Skeletal muscle cell (primary cell): ENCODE results near the gene RREB1.

Experiments used
- DNase-seq: peaks from one replicate; pipeline ENCODE4 v3.0.0-alpha.2; 2010; ENCODE audit warnings: low read depth
- H3K4me3 ChIP-seq: 2 replicates; pipeline ENCODE4 v1.5.1; 2011; ENCODE audit warnings: low read depth, mild to moderate bottlenecking, control low read depth, low read length, moderate library complexity

Gene RREB1

GRCh38 chr6:7121700-7122241, 14.0 kb downstream of the RREB1 start:
- no peak for DNase-seq

GRCh38 chr6:7122684-7123083, 14.9 kb downstream of the RREB1 start:
- no peak overlapping the region for H3K4me3 ChIP-seq
- DNase-seq: no peak

More at GRCh38 chr6:7121700-7122241, 14.0 kb downstream of the RREB1 start:
- H3K4me3 ChIP-seq: no peak overlapping the region

GRCh38 chr6:7124114-7124513, 16.4 kb downstream of the RREB1 start:
- no peak for DNase-seq
- no peak overlapping the region for H3K4me3 ChIP-seq

- no peak overlapping the region for H3K4me3 ChIP-seq
- no peak for DNase-seq
Observed at GRCh38 chr6:7124636-7125035, 16.9 kb downstream of the RREB1 start.

- no peak for DNase-seq
- H3K4me3 ChIP-seq: no peak overlapping the region
Observed at GRCh38 chr6:7125290-7125689, 17.5 kb downstream of the RREB1 start.

- no peak for DNase-seq
- no peak overlapping the region for H3K4me3 ChIP-seq
Observed at GRCh38 chr6:7126754-7127153, 19.0 kb downstream of the RREB1 start.

- DNase-seq: no peak
- no peak overlapping the region for H3K4me3 ChIP-seq
Observed at GRCh38 chr6:7127680-7128079, 19.9 kb downstream of the RREB1 start.

GRCh38 chr6:7129360-7129759, 21.6 kb downstream of the RREB1 start:
- no peak overlapping the region for H3K4me3 ChIP-seq
- no peak for DNase-seq

- DNase-seq: no peak
- no peak overlapping the region for H3K4me3 ChIP-seq
Observed at GRCh38 chr6:7129784-7130569, 22.2 kb downstream of the RREB1 start.

- H3K4me3 ChIP-seq: no peak overlapping the region
- no peak for DNase-seq
Observed at GRCh38 chr6:7131390-7131789, 23.6 kb downstream of the RREB1 start.

GRCh38 chr6:7132398-7133035, 24.8 kb downstream of the RREB1 start:
- DNase-seq: no peak

GRCh38 chr6:7134999-7135745, 27.4 kb downstream of the RREB1 start:
- no peak for DNase-seq
- no peak overlapping the region for H3K4me3 ChIP-seq

More at GRCh38 chr6:7132398-7133035, 24.8 kb downstream of the RREB1 start:
- H3K4me3 ChIP-seq: no peak overlapping the region

- no peak overlapping the region for H3K4me3 ChIP-seq
- no peak for DNase-seq
Observed at GRCh38 chr6:7135755-7136154, 28.0 kb downstream of the RREB1 start.

GRCh38 chr6:7136859-7137334, 29.1 kb downstream of the RREB1 start:
- H3K4me3 ChIP-seq: no peak overlapping the region
- no peak for DNase-seq

GRCh38 chr6:7137335-7138045, 29.7 kb downstream of the RREB1 start:
- no peak for DNase-seq
- H3K4me3 ChIP-seq: peak overlapping the region; percentile 14

- DNase-seq: no peak
- no peak overlapping the region for H3K4me3 ChIP-seq
Observed at GRCh38 chr6:7138046-7138531, 30.3 kb downstream of the RREB1 start.

GRCh38 chr6:7138921-7139358, 31.2 kb downstream of the RREB1 start:
- no peak overlapping the region for H3K4me3 ChIP-seq
- DNase-seq: no peak

- H3K4me3 ChIP-seq: no peak overlapping the region
- DNase-seq: no peak
Observed at GRCh38 chr6:7139835-7140470, 32.2 kb downstream of the RREB1 start.
